ENCODE results near the gene COL2A1. TPM values are rescaled to one million over a fixed set of nuclear protein-coding genes. Genes with fewer than 3 reads are reported as not detected.

Gene COL2A1
- total and polyA plus RNA-seq, 4 experiments from 2014 or later: not detected

- no peaks in the 10 kb centered on the region for H3K27me3 ChIP-seq (ENCODE audit: insufficient read depth, low read length)
- H3K4me1 Mint-ChIP-seq: peaks cover 6 to 19% (median 12%) of the 10 kb centered on the region in 4 donors
- H3K36me3 Mint-ChIP-seq: peaks cover 18 to 41% of the 10 kb centered on the region in 2 donors
- H3K9me3 ChIP-seq (ENCODE audit: control insufficient read depth in 1 of 2, low read length in 2 of 2): no peaks in the 10 kb centered on the region
- ChIA-PET CTCF (ENCODE audit: partially characterized antibody) (no interaction called here), POLR2A (ENCODE audit: partially characterized antibody) (no interaction called here)
- no peak overlapping the region for H3K27ac ChIP-seq (ENCODE audit: low read depth, low read length)
- H3K4me1 ChIP-seq (ENCODE audit: insufficient read depth, low read length): peaks cover 5% of the 10 kb centered on the region
- peak overlapping the region in 3 of 7 donors; percentile 0 to 43 (median 38) for H3K27ac Mint-ChIP-seq
- no peaks in the 10 kb centered on the region for H3K27me3 Mint-ChIP-seq
- intact Hi-C loops (cut with micrococcal nuclease): no loop called here
- H3K4me3 ChIP-seq (ENCODE audit: low read length in 2 of 2): no peak overlapping the region
- H3K4me3 Mint-ChIP-seq: no peak overlapping the region
- no peak for DNase-seq
- no peaks in the 10 kb centered on the region for H3K36me3 ChIP-seq (ENCODE audit: insufficient read depth, low read length)
- no peaks in the 10 kb centered on the region for H3K9me3 Mint-ChIP-seq
Observed at GRCh38 chr12:47969845-47970244, 34.4 kb downstream of the COL2A1 start.

GRCh38 chr12:47967461-47968321 is 36.6 kb downstream of the COL2A1 start:
- POLR2A ChIA-PET (ENCODE audit: partially characterized antibody): no interaction called here
- Histone ChIP-seq H3K27ac (ENCODE audit: low read depth, low read length) (no peak overlapping the region), H3K36me3 (ENCODE audit: insufficient read depth, low read length) (no peaks in the 10 kb centered on the region), H3K9me3 (ENCODE audit: control insufficient read depth in 1 of 2, low read length in 2 of 2) (no peaks in the 10 kb centered on the region), H3K4me1 (ENCODE audit: insufficient read depth, low read length) (peaks cover 19% of the 10 kb centered on the region), H3K27me3 (ENCODE audit: insufficient read depth, low read length) (no peaks in the 10 kb centered on the region), H3K4me3 (ENCODE audit: low read length in 2 of 2) (no peak overlapping the region)
- Mint-ChIP-seq H3K9me3 (no peaks in the 10 kb centered on the region), H3K4me1 (peaks cover 11 to 39% (median 31%) of the 10 kb centered on the region in 4 donors), H3K27ac (no peak overlapping the region), H3K4me3 (no peak overlapping the region), H3K27me3 (no peaks in the 10 kb centered on the region), H3K36me3 (peaks cover 18 to 52% of the 10 kb centered on the region in 2 donors)
- CTCF ChIA-PET (ENCODE audit: partially characterized antibody): interaction anchor here (0.8 kb wide), 1 partner anchor 19 kb away, joined by 3 read pairs; no protein-coding TSS in a partner anchor
- no peak for DNase-seq
- intact Hi-C loops (cut with micrococcal nuclease): no loop called here

- Mint-ChIP-seq H3K36me3 (peaks cover 18 to 52% of the 10 kb centered on the region in 2 donors), H3K4me1 (peaks cover 11 to 39% (median 32%) of the 10 kb centered on the region in 4 donors), H3K27me3 (no peaks in the 10 kb centered on the region), H3K9me3 (no peaks in the 10 kb centered on the region), H3K4me3 (peak overlapping the region in 6 of 8 donors; percentile 41 to 74 (median 56)), H3K27ac (peak overlapping the region in 1 of 7 donors; percentile 25)
- H3K4me3 ChIP-seq (ENCODE audit: low read length in 2 of 2): no peak overlapping the region
- H3K36me3 ChIP-seq (ENCODE audit: insufficient read depth, low read length): no peaks in the 10 kb centered on the region
- no peak overlapping the region for H3K27ac ChIP-seq (ENCODE audit: low read depth, low read length)
- peaks cover 19% of the 10 kb centered on the region for H3K4me1 ChIP-seq (ENCODE audit: insufficient read depth, low read length)
- intact Hi-C loops (cut with micrococcal nuclease): no loop called here
- DNase-seq: no peak
- CTCF ChIA-PET (ENCODE audit: partially characterized antibody): interaction anchor here (1.4 to 4.0 kb wide), 3 partner anchors 10 to 192 kb away, joined by 3 to 24 read pairs (median 10); partner anchors contain the start of gene ASB8
- no peaks in the 10 kb centered on the region for H3K9me3 ChIP-seq (ENCODE audit: control insufficient read depth in 1 of 2, low read length in 2 of 2)
- H3K27me3 ChIP-seq (ENCODE audit: insufficient read depth, low read length): no peaks in the 10 kb centered on the region
- POLR2A ChIA-PET (ENCODE audit: partially characterized antibody): no interaction called here
Observed at GRCh38 chr12:47965581-47965980, 38.7 kb downstream of the COL2A1 start.

- CTCF ChIA-PET (ENCODE audit: partially characterized antibody): interaction anchor here (0.7 to 4.0 kb wide), 22 partner anchors 8 to 654 kb away, joined by 3 to 24 read pairs (median 6); partner anchors contain the start of genes ASB8 and VDR
Observed at GRCh38 chr12:47964106-47964728, 40.1 kb downstream of the COL2A1 start.

GRCh38 chr12:47963340-47964040 is 40.8 kb downstream of the COL2A1 start, which contains the start of gene TMEM106C:
Gene TMEM106C, plus strand, starts transcription at chr12:47963596. Its CDS starts 641 bp downstream, at chr12:47964237.
- H3K4me3 ChIP-seq (ENCODE audit: low read length in 2 of 2): peak within 1 kb of the TSS; percentile 84 to 92
- peaks cover 0 to 7% (median under 1%) of the 10 kb centered on the region in 8 donors for H3K9me3 Mint-ChIP-seq
- no peaks in the 10 kb centered on the region for H3K36me3 ChIP-seq (ENCODE audit: insufficient read depth, low read length)
- peaks cover 19% of the 10 kb centered on the region for H3K4me1 ChIP-seq (ENCODE audit: insufficient read depth, low read length)
- H3K27me3 ChIP-seq (ENCODE audit: insufficient read depth, low read length): no peaks in the 10 kb centered on the region
- H3K9me3 ChIP-seq (ENCODE audit: control insufficient read depth in 1 of 2, low read length in 2 of 2): no peaks in the 10 kb centered on the region
- peak; percentile 89 to 93 (median 92) for DNase-seq
- peak within 1 kb of the TSS; percentile 91 to 97 (median 92) for H3K27ac Mint-ChIP-seq
- H3K27ac ChIP-seq (ENCODE audit: low read depth, low read length): peak within 1 kb of the TSS; percentile 62
- intact Hi-C loops (cut with micrococcal nuclease): loop anchor here (1.0 to 5.0 kb wide), 5 partner anchors 58 to 256 kb away; partner anchors contain the start of genes ASB8, RPAP3 and SENP1
- CTCF ChIA-PET (ENCODE audit: partially characterized antibody): interaction anchor here (0.7 to 4.0 kb wide), 30 partner anchors 8 to 655 kb away, joined by 3 to 24 read pairs (median 5); partner anchors contain the start of genes ASB8 and VDR
- H3K27me3 Mint-ChIP-seq: peaks cover 0 to 5% of the 10 kb centered on the region in 2 donors
- peaks cover 18 to 38% of the 10 kb centered on the region in 2 donors for H3K36me3 Mint-ChIP-seq
- H3K4me1 Mint-ChIP-seq: peaks cover 11 to 39% (median 32%) of the 10 kb centered on the region in 4 donors
- POLR2A ChIA-PET (ENCODE audit: partially characterized antibody): interaction anchor here (0.8 to 2.2 kb wide), 9 partner anchors 28 to 258 kb away, joined by 3 to 9 read pairs (median 4); partner anchors contain the start of genes ASB8, CCDC184, RPAP3 and VDR
- peak within 1 kb of the TSS; percentile 93 to 99 (median 99) for H3K4me3 Mint-ChIP-seq

More at GRCh38 chr12:47964106-47964728, 40.1 kb downstream of the COL2A1 start:
- DNase-seq: no peak
- H3K4me3 Mint-ChIP-seq: peak overlapping the region; percentile 93 to 99 (median 99)
- H3K9me3 Mint-ChIP-seq: peaks cover 0 to 6% (median 0%) of the 10 kb centered on the region in 8 donors
- H3K27me3 Mint-ChIP-seq: peaks cover 0 to 5% of the 10 kb centered on the region in 2 donors
- H3K4me3 ChIP-seq (ENCODE audit: low read length in 2 of 2): peak overlapping the region; percentile 84 to 92
- intact Hi-C loops (cut with micrococcal nuclease): loop anchor here (5.0 kb wide), 2 partner anchors 143 to 257 kb away; partner anchors contain the start of genes RPAP3 and SENP1
- H3K4me1 ChIP-seq (ENCODE audit: insufficient read depth, low read length): peaks cover 19% of the 10 kb centered on the region
- H3K27me3 ChIP-seq (ENCODE audit: insufficient read depth, low read length): no peaks in the 10 kb centered on the region
- peak overlapping the region; percentile 91 to 97 (median 92) for H3K27ac Mint-ChIP-seq
- peaks cover 11 to 39% (median 32%) of the 10 kb centered on the region in 4 donors for H3K4me1 Mint-ChIP-seq
- H3K9me3 ChIP-seq (ENCODE audit: control insufficient read depth in 1 of 2, low read length in 2 of 2): no peaks in the 10 kb centered on the region
- H3K36me3 ChIP-seq (ENCODE audit: insufficient read depth, low read length): no peaks in the 10 kb centered on the region
- POLR2A ChIA-PET (ENCODE audit: partially characterized antibody): interaction anchor here (1.2 to 2.2 kb wide), 4 partner anchors 59 to 258 kb away, joined by 5 to 9 read pairs (median 6); partner anchors contain the start of genes CCDC184, RPAP3 and VDR
- peaks cover 18 to 44% of the 10 kb centered on the region in 2 donors for H3K36me3 Mint-ChIP-seq
- peak overlapping the region; percentile 62 for H3K27ac ChIP-seq (ENCODE audit: low read depth, low read length)

- peaks cover 19% of the 10 kb centered on the region for H3K4me1 ChIP-seq (ENCODE audit: insufficient read depth, low read length)
- Mint-ChIP-seq H3K9me3 (peaks cover 0 to 8% (median 1%) of the 10 kb centered on the region in 8 donors), H3K27ac (peak overlapping the region in 1 of 7 donors; percentile 92), H3K4me1 (peaks cover 11 to 38% (median 31%) of the 10 kb centered on the region in 4 donors), H3K36me3 (peaks cover 12 to 27% of the 10 kb centered on the region in 2 donors), H3K27me3 (peaks cover 0 to 5% of the 10 kb centered on the region in 2 donors), H3K4me3 (peak overlapping the region in 1 of 8 donors; percentile 34)
- H3K27ac ChIP-seq (ENCODE audit: low read depth, low read length): no peak overlapping the region
- intact Hi-C loops (cut with micrococcal nuclease): loop anchor here (2.0 to 5.0 kb wide), 3 partner anchors 145 to 255 kb away; partner anchors contain the start of genes ASB8, RPAP3 and SENP1
- ChIA-PET POLR2A (ENCODE audit: partially characterized antibody) (no interaction called here), CTCF (ENCODE audit: partially characterized antibody) (interaction anchor here (0.9 to 4.0 kb wide), 9 partner anchors 8 to 219 kb away, joined by 3 to 24 read pairs (median 5); partner anchors contain the start of gene ASB8)
- no peak for DNase-seq
- no peaks in the 10 kb centered on the region for H3K27me3 ChIP-seq (ENCODE audit: insufficient read depth, low read length)
- H3K4me3 ChIP-seq (ENCODE audit: low read length in 2 of 2): no peak overlapping the region
- H3K9me3 ChIP-seq (ENCODE audit: control insufficient read depth in 1 of 2, low read length in 2 of 2): no peaks in the 10 kb centered on the region
- no peaks in the 10 kb centered on the region for H3K36me3 ChIP-seq (ENCODE audit: insufficient read depth, low read length)
Observed at GRCh38 chr12:47962198-47962597, 42.1 kb downstream of the COL2A1 start.
